Measurements from ENCODE around the gene SLX9. TPM values are rescaled to one million over a fixed set of nuclear protein-coding genes. Genes with fewer than 3 reads are reported as not detected.

The SLX9 gene
- total RNA-seq, 1 experiment from 2014 or later: 31.6 TPM

DNA sequence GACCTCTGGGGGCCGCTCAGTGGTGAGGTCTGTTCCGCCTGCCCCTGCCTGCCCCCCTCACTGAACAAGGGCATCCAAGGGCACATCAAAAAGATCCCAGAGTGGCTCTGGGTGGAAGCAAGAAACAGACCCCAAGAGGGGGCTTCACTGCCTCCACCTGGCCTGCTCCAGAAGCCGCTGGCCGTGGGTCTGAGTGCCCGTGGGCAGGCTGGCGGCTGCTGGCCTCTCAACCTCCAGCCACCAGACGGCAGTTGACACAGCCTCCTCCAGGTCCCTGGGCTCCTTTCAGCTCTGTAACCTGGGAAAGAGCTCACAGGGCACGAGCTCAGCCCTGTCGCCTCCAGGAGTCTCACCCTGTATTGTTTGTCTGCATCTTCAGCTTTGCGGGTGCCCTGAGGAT is 56.3 kb downstream of the SLX9 start:
- H3K27me3 ChIP-seq (replicated peaks): no peaks in the 10 kb centered on the region
- H3K4me1 ChIP-seq (replicated peaks): peaks cover 24% of the 10 kb centered on the region
- no peak for DNase-seq (ENCODE audit: low read depth in 1 of 2, low spot score in 2 of 2)
- no peak overlapping the region for H3K27ac ChIP-seq
- H3K36me3 ChIP-seq: no peaks in the 10 kb centered on the region
- 0 out of 2 replicates have a peak, but pooled peaks cover 6% of the 10 kb centered on the region for H3K9me3 ChIP-seq (replicated peaks)
- H3K4me3 ChIP-seq: no peak overlapping the region

DNA sequence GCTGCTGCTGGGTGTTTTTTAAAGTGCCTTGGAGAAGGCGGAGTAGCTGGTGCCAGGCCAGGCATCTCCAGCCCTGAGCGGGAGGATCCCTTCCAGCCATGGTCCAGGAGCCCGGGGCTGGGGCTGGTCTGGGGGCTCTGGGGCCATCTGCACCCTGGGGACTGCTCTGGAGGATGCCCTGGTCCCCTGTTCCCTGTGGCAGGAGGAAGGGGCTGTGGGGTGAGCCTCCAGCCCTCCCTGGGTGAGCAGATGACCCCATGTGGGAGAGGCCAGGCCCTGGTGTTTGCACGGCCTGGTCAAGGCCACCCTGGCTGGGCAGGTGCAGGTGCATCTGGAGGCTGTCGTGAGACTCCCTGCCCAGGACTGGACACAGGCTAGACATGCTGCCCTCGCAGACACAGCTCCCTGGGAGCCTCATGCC is 56.7 kb downstream of the SLX9 start:
- Histone ChIP-seq H3K27ac (no peak overlapping the region), H3K27me3 (replicated peaks) (no peaks in the 10 kb centered on the region)
- no peak for DNase-seq (ENCODE audit: low read depth in 1 of 2, low spot score in 2 of 2)

DNA sequence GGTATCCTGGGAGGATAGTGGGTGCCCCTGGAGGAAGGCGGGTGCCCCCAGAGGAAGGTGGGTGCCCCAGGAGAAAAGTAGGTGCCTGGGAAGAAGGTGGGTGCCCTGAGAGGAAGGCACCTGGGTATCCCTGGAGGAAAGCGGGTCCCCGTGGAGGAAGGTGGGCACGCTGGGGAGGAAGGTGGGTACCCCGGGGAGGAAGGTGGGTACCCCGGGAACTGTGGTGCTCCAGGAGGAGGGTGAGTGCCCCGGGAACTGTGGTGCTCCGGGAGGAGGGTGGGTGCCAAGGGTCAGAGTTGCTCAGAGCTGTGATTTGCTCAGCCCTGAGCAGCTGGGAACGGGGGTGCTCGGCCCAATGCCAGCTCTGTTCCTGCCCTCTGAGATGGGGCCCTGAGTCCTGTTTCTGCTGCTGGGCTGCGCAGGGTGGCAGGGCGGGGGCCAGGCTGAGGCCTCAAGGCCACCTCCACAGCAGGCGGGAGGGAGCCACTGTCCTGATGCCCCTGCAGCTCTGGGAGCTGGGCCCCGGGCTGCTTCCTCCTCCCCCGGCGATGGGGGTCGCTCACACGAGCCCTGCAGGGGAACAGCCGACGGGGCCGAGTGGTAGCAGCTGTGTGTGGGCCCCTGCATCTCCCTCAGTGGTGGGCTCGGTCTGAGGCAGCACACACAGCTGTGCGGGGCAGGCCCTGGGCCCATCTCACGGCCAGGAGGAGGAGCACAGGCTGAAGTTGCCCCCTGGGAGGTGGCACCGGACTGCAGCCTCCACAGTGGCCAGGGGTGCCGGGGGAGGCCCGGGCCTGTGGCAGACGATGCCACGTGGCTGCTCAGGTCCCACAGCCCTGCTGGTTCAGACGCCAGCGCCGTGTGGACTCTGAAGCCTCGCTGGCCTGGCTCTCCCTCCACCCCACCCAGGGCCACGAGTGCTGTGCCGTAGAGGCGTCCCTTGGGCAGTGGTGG is 57.4 kb downstream of the SLX9 start:
- H3K36me3 ChIP-seq: no peaks in the 10 kb centered on the region
- H3K4me3 ChIP-seq: no peak overlapping the region
- no peak for DNase-seq (ENCODE audit: low read depth in 1 of 2, low spot score in 2 of 2)

More for the DNA sequence above, 56.7 kb downstream of the SLX9 start:
- Histone ChIP-seq H3K9me3 (replicated peaks) (0 out of 2 replicates have a peak, but pooled peaks cover 6% of the 10 kb centered on the region), H3K4me1 (replicated peaks) (peaks cover 26% of the 10 kb centered on the region), H3K36me3 (no peaks in the 10 kb centered on the region), H3K4me3 (no peak overlapping the region)

DNA sequence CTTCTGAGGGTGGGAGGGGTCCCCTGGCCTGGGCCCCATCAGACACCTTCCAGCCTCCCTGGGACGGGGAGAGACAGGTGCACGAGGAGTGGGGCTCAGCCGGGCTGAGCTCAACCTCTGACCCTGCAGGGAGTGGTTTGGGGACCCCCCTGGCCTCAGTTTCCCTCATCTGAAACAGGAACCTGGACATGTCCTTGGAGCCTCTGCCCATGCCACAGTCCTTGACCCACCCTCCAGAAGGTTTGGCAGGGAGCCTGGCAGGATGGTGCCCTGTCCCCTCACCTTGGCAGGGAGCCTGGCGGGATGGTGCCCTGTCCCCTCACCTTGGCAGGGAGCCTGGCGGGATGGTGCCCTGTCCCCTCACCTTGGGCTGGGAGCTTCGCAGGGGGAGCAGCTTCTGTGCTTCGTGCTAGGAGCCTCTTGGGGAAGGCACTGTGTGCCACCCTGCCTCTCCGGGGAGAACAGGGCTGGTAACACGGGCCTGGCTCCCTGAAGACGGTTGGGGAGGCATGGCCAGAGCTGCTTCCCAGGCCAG is 58.3 kb downstream of the SLX9 start:
- DNase-seq (ENCODE audit: low read depth in 1 of 2, low spot score in 2 of 2): no peak
- Histone ChIP-seq H3K36me3 (no peaks in the 10 kb centered on the region), H3K4me3 (no peak overlapping the region), H3K9me3 (replicated peaks) (0 out of 2 replicates have a peak, but pooled peaks cover 6% of the 10 kb centered on the region), H3K27ac (no peak overlapping the region), H3K4me1 (replicated peaks) (peaks cover 16% of the 10 kb centered on the region), H3K27me3 (replicated peaks) (no peaks in the 10 kb centered on the region)

More for the DNA sequence above, 57.4 kb downstream of the SLX9 start:
- Histone ChIP-seq H3K9me3 (replicated peaks) (0 out of 2 replicates have a peak, but pooled peaks cover 6% of the 10 kb centered on the region), H3K27me3 (replicated peaks) (no peaks in the 10 kb centered on the region), H3K4me1 (replicated peaks) (peaks cover 20% of the 10 kb centered on the region), H3K27ac (no peak overlapping the region)

DNA sequence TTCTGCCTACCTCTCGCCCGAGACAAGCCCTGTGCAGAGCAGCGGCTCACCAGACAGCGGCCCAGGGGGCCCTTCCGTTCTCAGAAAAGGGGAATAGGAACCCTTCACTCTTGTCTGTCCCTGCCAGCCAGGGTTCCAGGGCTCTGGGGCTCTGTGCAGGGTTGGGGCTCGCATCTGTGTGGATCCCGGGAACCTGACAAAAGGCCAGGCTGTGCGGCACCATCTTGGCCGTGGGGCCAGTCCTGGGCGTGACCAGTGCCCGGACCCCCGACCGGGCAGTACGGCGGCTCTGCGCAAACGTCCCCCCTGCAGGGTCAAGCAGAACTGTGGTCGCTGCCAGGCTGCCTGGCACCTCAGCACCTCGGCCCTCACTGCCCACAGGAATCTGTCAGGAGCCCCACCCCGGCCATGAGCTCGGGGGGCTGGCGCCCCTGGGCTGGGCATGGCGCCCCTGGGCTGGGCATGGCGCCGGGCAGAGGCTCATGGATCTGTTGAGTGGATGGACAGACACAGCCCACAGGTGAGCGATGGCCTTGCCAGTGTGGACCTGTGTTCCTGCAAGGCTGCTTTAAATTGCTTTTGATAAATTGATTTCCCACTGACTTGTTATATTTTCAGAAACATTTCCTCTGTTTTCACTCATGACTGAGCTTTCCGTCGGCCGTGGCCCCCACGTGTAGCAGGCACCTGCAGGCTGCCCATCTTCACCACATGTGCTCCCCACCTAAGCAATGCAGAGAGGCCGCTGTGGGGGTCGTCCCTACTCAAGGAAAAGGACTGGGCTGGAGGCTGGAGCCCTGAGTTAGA is 59.0 kb downstream of the SLX9 start:
- Histone ChIP-seq H3K27ac (no peak overlapping the region), H3K27me3 (replicated peaks) (no peaks in the 10 kb centered on the region), H3K36me3 (no peaks in the 10 kb centered on the region), H3K9me3 (replicated peaks) (0 out of 2 replicates have a peak, but pooled peaks cover 6% of the 10 kb centered on the region), H3K4me3 (no peak overlapping the region), H3K4me1 (replicated peaks) (peaks cover 16% of the 10 kb centered on the region)
- DNase-seq (ENCODE audit: low read depth in 1 of 2, low spot score in 2 of 2): no peak

DNA sequence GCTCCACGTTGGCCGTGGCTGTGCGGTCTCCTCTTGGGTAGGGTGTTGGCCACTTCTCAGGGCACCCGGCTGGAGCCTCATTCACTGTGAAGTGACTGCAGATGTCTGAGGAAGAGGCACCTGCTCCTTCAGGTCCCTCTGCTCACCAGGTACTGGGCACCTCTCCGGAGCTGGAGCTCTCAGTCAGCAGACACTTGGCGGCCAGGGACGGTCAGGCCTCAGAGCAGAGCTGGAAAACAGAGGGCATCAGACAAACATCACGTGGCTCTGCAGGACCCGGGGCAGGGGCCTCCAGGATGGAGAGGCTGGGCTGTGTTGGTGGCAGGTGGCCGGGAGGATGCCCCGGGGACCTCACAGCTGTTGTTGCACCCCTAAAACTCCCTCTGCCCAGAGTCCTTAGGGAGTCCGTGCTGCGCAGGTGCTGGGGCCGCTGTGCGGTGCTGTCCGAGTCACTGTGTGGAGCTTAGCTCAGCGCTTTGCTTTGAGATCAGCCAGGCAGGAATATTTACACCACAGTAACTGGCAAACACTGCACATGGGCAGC is 59.7 kb downstream of the SLX9 start:
- no peaks in the 10 kb centered on the region for H3K27me3 ChIP-seq (replicated peaks)
- DNase-seq (ENCODE audit: low read depth in 1 of 2, low spot score in 2 of 2): no peak

DNA sequence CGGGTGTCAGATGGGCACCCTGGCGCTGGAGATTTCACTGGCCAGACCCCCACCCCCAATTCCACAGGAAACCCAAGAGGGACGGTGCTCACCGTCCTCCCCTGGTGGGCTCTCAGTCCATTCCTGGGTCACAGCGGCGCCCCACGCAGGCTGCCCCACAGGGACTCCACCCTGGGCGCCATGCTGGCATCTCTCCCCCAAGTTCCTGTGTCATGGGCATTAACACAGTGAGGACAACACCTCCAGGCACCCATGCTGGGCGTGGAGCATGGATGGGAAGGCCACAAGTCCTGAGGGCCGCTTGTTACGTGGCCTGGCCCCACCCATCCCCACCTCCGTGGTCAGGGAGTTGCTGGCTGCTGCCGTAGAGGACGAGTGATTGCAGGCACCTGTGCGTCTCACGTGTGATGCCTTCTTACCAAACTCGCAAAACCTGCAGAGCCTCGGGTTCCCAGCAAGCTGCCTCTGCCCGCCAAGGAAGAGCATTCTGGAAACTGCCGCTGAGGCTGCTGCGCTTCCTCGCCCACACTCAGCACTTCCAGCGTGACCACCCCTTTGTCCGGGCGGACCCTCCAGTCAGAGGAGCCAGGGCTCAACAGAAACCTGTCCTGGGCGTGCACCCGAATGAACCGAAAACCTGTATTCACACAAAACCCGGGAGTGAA is 60.3 kb downstream of the SLX9 start:
- H3K27me3 ChIP-seq (replicated peaks): no peaks in the 10 kb centered on the region
- H3K9me3 ChIP-seq (replicated peaks): peaks cover 9% of the 10 kb centered on the region; the same call in 1 of the 2 replicates
- no peaks in the 10 kb centered on the region for H3K36me3 ChIP-seq
- no peak overlapping the region for H3K4me3 ChIP-seq
- DNase-seq (ENCODE audit: low read depth in 1 of 2, low spot score in 2 of 2): no peak
- H3K4me1 ChIP-seq (replicated peaks): peaks cover 16% of the 10 kb centered on the region
- no peak overlapping the region for H3K27ac ChIP-seq

More for the DNA sequence above, 59.7 kb downstream of the SLX9 start:
- H3K36me3 ChIP-seq: no peaks in the 10 kb centered on the region
- H3K4me3 ChIP-seq: no peak overlapping the region
- H3K4me1 ChIP-seq (replicated peaks): peaks cover 16% of the 10 kb centered on the region
- 0 out of 2 replicates have a peak, but pooled peaks cover 6% of the 10 kb centered on the region for H3K9me3 ChIP-seq (replicated peaks)
- no peak overlapping the region for H3K27ac ChIP-seq

DNA sequence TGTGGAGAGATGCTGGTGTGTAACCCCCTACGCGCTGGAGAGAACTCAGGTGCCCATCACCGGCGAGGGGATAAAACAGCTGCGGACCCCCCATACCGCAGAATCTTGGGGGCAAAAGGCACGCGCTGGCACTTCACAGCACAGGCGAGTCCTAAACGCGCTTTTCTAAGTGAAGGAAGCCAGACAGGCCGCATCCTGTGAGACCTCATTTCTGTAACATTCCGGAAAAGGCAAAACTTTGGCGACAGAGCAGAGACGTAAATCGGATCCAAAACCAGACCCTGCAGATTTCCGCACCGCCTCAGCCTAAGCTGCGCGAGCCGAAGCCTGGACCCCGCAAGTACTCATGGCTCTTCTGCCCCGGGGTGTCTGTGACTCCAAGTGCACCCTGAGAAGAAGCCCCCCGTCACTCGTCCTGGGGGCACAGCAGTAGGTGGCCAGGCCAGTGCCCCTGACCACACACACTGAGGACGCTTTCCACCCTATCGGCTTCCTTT is 60.9 kb downstream of the SLX9 start:
- DNase-seq (ENCODE audit: low read depth in 1 of 2, low spot score in 2 of 2): no peak
- H3K4me3 ChIP-seq: no peak overlapping the region
- H3K27me3 ChIP-seq (replicated peaks): no peaks in the 10 kb centered on the region
- H3K4me1 ChIP-seq (replicated peaks): peaks cover 16% of the 10 kb centered on the region
- H3K27ac ChIP-seq: no peak overlapping the region
- H3K9me3 ChIP-seq (replicated peaks): peaks cover 11% of the 10 kb centered on the region
- no peaks in the 10 kb centered on the region for H3K36me3 ChIP-seq

DNA sequence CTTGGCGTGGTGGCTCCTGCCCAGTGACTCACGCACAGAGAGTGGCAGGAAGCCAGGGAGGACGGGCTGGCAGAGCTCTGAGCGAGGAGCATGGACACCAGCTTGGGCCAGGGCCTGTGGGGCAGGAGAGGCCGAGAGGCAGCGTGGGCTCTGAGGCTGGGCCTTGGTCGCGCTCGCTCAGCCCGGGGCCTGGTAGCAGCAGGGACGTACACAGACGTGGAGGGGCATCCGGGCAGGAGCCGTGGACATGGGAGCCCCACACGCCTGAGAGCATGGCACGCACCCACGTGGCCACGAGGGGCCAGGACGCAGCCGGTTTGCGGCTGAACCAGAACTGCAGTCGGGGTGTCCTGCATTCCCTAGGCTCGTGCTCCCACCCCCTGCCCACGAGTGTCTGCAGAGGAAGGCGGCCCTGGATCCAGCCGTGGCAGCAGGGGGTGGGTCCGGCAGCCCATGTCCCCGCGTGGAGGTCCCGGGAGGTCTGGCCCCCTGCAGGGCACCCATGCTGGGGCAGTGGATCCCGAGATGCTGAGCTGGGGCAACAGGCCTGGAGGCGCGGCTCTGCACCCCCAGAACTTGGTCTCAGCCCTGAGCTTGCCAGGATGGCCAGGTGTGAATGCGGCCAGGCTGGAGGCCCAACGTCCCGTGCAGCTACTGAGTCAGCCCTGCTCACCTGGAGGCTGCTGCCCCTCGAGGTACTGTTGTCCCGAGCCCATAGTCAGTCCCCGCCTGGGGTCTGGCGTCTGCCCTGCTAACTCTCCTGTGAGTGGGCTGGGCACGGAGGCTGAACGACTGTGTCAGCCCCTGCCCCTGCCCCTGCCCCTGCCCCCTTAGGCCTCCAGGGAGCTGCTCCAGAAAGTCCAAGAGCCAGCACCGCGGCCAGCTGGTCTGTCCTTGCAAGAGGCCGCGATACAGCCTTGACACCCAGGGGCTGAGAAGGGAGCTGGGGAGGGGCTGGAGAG is 61.6 kb downstream of the SLX9 start:
- Histone ChIP-seq H3K36me3 (no peaks in the 10 kb centered on the region), H3K4me1 (replicated peaks) (peaks cover 16% of the 10 kb centered on the region), H3K27ac (no peak overlapping the region), H3K27me3 (replicated peaks) (no peaks in the 10 kb centered on the region), H3K9me3 (replicated peaks) (peaks cover 13% of the 10 kb centered on the region), H3K4me3 (no peak overlapping the region)
- DNase-seq (ENCODE audit: low read depth in 1 of 2, low spot score in 2 of 2): peak; percentile 69 to 85

DNA sequence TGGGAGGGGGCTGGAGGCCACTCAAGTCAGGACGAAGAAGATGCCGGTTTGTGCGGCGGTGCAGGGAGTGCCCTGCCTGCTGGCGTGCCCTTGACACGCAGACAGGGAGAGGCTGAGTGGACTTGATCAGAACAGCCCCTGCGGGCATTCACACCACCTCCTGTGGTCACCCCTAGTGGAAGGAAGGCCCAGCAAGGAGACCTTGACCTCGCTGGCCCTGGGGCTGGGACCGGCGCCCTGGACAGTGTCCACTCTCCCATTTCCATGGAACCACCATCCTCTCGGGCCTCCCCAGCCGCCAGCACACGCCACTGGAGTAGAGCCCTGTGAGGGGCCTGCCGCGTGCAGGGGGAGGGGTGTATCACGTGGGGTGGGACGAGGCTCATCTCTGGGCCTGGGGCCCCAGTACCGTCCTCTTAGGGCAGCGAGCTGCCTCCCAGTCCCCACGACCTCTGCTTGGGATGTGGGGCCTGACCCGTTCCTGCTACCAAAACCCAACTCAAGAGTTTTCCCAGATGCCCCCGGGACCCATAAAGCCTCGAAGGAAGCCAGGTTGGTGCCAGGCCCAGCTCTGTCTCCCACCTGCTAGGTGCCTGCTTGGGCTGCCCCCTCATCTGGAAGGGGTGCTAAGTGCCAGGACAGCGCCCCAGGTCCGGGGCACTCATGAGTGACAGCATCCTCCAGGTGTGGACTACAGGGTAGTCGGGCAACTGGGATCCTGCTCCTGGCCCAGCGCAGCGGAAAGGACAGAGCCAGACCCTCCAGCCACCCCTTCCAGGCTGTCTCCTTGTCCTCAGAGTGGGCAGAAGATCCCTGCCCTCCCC is 62.8 kb downstream of the SLX9 start:
- H3K4me1 ChIP-seq (replicated peaks): peaks cover 16% of the 10 kb centered on the region
- no peaks in the 10 kb centered on the region for H3K27me3 ChIP-seq (replicated peaks)
- no peak for DNase-seq (ENCODE audit: low read depth in 1 of 2, low spot score in 2 of 2)
- H3K36me3 ChIP-seq: no peaks in the 10 kb centered on the region
- H3K27ac ChIP-seq: no peak overlapping the region
- H3K9me3 ChIP-seq (replicated peaks): peaks cover 13% of the 10 kb centered on the region
- H3K4me3 ChIP-seq: no peak overlapping the region

DNA sequence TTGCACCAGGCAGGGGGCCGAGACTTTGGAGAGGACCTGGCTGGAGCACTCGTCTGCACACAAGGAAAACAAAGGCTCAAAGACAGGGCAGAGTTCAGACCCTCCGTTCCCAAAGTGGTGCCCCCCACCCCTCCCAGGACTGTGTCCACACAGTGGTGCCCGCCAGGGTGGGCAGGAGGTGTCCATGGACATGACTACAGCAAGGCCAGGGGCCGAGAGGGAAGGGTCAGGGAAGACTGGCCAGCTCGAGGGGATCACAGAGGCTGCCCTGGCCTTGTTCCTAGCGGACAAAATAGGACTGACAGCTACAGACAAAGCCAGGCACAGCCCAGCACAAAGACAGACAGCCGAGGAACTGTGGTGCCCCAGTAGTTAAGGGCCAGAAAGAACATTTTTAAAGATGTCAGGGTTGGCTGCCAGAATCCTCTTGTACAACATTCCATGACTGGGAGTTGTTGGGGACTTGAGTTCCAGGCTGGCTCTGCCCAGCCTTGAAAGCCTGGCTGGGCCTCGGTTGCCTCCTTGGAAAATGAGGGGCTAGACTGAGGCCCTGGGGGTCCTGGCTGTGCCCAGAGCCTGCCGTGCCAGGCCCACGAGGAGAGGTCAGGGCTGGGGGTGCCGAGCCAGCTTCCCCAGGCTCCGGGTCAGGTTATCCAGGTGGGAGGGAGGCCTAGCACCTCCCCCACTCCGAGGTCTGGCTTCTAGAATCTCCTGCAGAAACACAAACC is 63.7 kb downstream of the SLX9 start:
- H3K27me3 ChIP-seq (replicated peaks): no peaks in the 10 kb centered on the region
- H3K4me1 ChIP-seq (replicated peaks): peaks cover 16% of the 10 kb centered on the region
- peaks cover 13% of the 10 kb centered on the region for H3K9me3 ChIP-seq (replicated peaks)
- H3K36me3 ChIP-seq: no peaks in the 10 kb centered on the region
- H3K4me3 ChIP-seq: no peak overlapping the region
- DNase-seq (ENCODE audit: low read depth in 1 of 2, low spot score in 2 of 2): no peak
- H3K27ac ChIP-seq: no peak overlapping the region

Measured in SJSA1 (cell line).